Embryonic facial prominence (tissue), 1 donor: ENCODE data around the gene STEAP2.

Experiments used
- DNase-seq: peaks from one replicate; pipeline ENCODE4 v3.0.0-alpha.2; 2016; ENCODE audit errors: extremely low spot score

Gene STEAP2

GRCh38 chr7:90192876-90193750, 18.4 kb upstream of the STEAP2 start:
- DNase-seq, result no peak

- DNase-seq, result no peak
Measured at GRCh38 chr7:90194911-90195809, 16.4 kb upstream of the STEAP2 start.

GRCh38 chr7:90201500-90202195, 9.9 kb upstream of the STEAP2 start:
- DNase-seq, result no peak

- no peak for DNase-seq
Measured at GRCh38 chr7:90207956-90208355, 3.6 kb upstream of the STEAP2 start.

- DNase-seq, result no peak
Measured at GRCh38 chr7:90209776-90210175, 1.8 kb upstream of the STEAP2 start.

GRCh38 chr7:90210475-90210874, 1.1 kb upstream of the STEAP2 start:
- DNase-seq, result no peak

GRCh38 chr7:90210981-90211380, 559 bp upstream of the STEAP2 start:
- DNase-seq, result no peak

GRCh38 chr7:90212149-90212495, 582 bp downstream of the STEAP2 start:
- DNase-seq, result no peak

GRCh38 chr7:90213521-90213920, 2.0 kb downstream of the STEAP2 start:
- no peak for DNase-seq

- no peak for DNase-seq
Measured at GRCh38 chr7:90216080-90216674, 4.6 kb downstream of the STEAP2 start.

GRCh38 chr7:90216771-90217170, 5.2 kb downstream of the STEAP2 start:
- DNase-seq, result no peak

- no peak for DNase-seq
Measured at GRCh38 chr7:90222390-90222789, 10.8 kb downstream of the STEAP2 start.

- no peak for DNase-seq
Measured at GRCh38 chr7:90222811-90223725, 11.5 kb downstream of the STEAP2 start.

GRCh38 chr7:90224195-90224594, 12.7 kb downstream of the STEAP2 start:
- DNase-seq, result no peak

- no peak for DNase-seq
Measured at GRCh38 chr7:90225181-90225580, 13.6 kb downstream of the STEAP2 start.

- DNase-seq, result no peak
Measured at GRCh38 chr7:90225601-90226000, 14.1 kb downstream of the STEAP2 start.

- no peak for DNase-seq
Measured at GRCh38 chr7:90227259-90227658, 15.7 kb downstream of the STEAP2 start.

- DNase-seq, result no peak
Measured at GRCh38 chr7:90229682-90230081, 18.1 kb downstream of the STEAP2 start.

GRCh38 chr7:90230834-90231233, 19.3 kb downstream of the STEAP2 start:
- no peak for DNase-seq

- DNase-seq, result no peak
Measured at GRCh38 chr7:90231304-90231703, 19.8 kb downstream of the STEAP2 start.

- no peak for DNase-seq
Measured at GRCh38 chr7:90232430-90232829, 20.9 kb downstream of the STEAP2 start.
